ENCODE results near the gene GABRA5.
"Not testable (repeated sequence)": the region's sequence is repeated elsewhere in the genome, so short reads cannot be mapped to it uniquely, and the experiment has no call there.

GABRA5 gene

GRCh38 chr15:26866298-26867199 lies at the start of gene GABRA5:
Gene GABRA5, plus strand, starts transcription at chr15:26867062. Its CDS starts 2,187 bp downstream, at chr15:26869249.
- no peak for DNase-seq

- not testable (repeated sequence) for DNase-seq
Measured at GRCh38 chr15:26831191-26831590, 35.7 kb upstream of the GABRA5 start.

- DNase-seq: no peak
Measured at GRCh38 chr15:26831951-26832350, 34.9 kb upstream of the GABRA5 start.

GRCh38 chr15:26838742-26839460 lies 28.0 kb upstream of the GABRA5 start:
- DNase-seq: no peak

GRCh38 chr15:26841514-26841913 lies 25.3 kb upstream of the GABRA5 start:
- no peak for DNase-seq

GRCh38 chr15:26841941-26842340 lies 24.9 kb upstream of the GABRA5 start:
- no peak for DNase-seq

GRCh38 chr15:26842391-26842790 lies 24.5 kb upstream of the GABRA5 start:
- no peak for DNase-seq

GRCh38 chr15:26844901-26845300 lies 22.0 kb upstream of the GABRA5 start:
- DNase-seq: no peak

- no peak for DNase-seq
Measured at GRCh38 chr15:26848498-26848897, 18.4 kb upstream of the GABRA5 start.

- no peak for DNase-seq
Measured at GRCh38 chr15:26850161-26850560, 16.7 kb upstream of the GABRA5 start.

GRCh38 chr15:26852980-26853379 lies 13.9 kb upstream of the GABRA5 start:
- no peak for DNase-seq

- no peak for DNase-seq
Measured at GRCh38 chr15:26854435-26854834, 12.4 kb upstream of the GABRA5 start.

GRCh38 chr15:26864664-26865191 lies 2.1 kb upstream of the GABRA5 start:
- no peak for DNase-seq

GRCh38 chr15:26867200-26868007 lies 542 bp downstream of the GABRA5 start:
- no peak for DNase-seq

GRCh38 chr15:26868029-26868685 lies 1.3 kb downstream of the GABRA5 start:
- DNase-seq: no peak

GRCh38 chr15:26869628-26870027 lies 2.8 kb downstream of the GABRA5 start:
- DNase-seq: no peak

GRCh38 chr15:26870346-26870745 lies 3.5 kb downstream of the GABRA5 start:
- no peak for DNase-seq

GRCh38 chr15:26872206-26872605 lies 5.3 kb downstream of the GABRA5 start:
- no peak for DNase-seq

GRCh38 chr15:26873846-26874245 lies 7.0 kb downstream of the GABRA5 start:
- no peak for DNase-seq

- no peak for DNase-seq
Measured at GRCh38 chr15:26874774-26875475, 8.1 kb downstream of the GABRA5 start.

GRCh38 chr15:26875476-26875850 lies 8.6 kb downstream of the GABRA5 start:
- DNase-seq: no peak

GRCh38 chr15:26877831-26878230 lies 11.0 kb downstream of the GABRA5 start:
- no peak for DNase-seq

Data from activated CD4-positive, CD25-positive, alpha-beta regulatory T cell (primary cell).